HCT116 (cell line): ENCODE measurements around the gene NTNG2. TPM values are rescaled to one million over a fixed set of nuclear protein-coding genes. Genes with fewer than 3 reads are reported as not detected.

ENCODE experiments used
- ATAC-seq: fragments of 200-7000 bp; cut with Tn5 transposase; 2 replicates; pipeline ENCODE4 v1.9.1; 2020; ENCODE audit warnings: mild to moderate bottlenecking, moderate library complexity
- BruUV-seq: library from RNA; stranded (reverse); fragments of 400-500 nt; replicated peaks from 2 replicates; lab custom pipeline; 2021; lab: Mats Ljungman, UMichigan
- CTCF ChIA-PET: fragments of 300-600 bp; sonication (Branson Sonifier 250); formaldehyde crosslinking; loops from one replicate; lab custom pipeline; 2021; ENCODE audit warnings: antibody characterized with exemption; lab: Charles Lee
- POLR2A ChIA-PET: fragments of 300-600, 350-600 bp; sonication (Branson Sonifier 250); formaldehyde crosslinking; loops from one replicate; lab custom pipeline; 2021; ENCODE audit warnings: antibody characterized with exemption; lab: Charles Lee
- RAD21 ChIA-PET, 2 experiments: fragments of 300-600 bp; sonication (Branson Sonifier 250); formaldehyde crosslinking; loops; one replicate each; lab custom pipeline; 2023; ENCODE audit warnings: low total read pairs in 2 of 2; ENCODE audit not compliant: uncharacterized antibody in 2 of 2, unreplicated experiment in 2 of 2, low non-redundant PET in 1 of 2; lab: Charles Lee
- DNase-seq: peaks from one replicate; pipeline ENCODE4 v3.0.0-alpha.2; 2010; ENCODE audit warnings: low read depth, low spot score
- H2AFZ ChIP-seq: fragments of 200-600 bp; shearing (Covaris generic), sonication (generic); 2 replicates; pipeline ENCODE4 v1.6.1; 2017; ENCODE audit warnings: low read depth, mixed run types, mixed read lengths, antibody characterized with exemption, low read length; ENCODE audit not compliant: poor library complexity, severe bottlenecking
- H3K27ac ChIP-seq: 2 replicates; pipeline ENCODE4 v1.5.1; 2012; ENCODE audit warnings: low read depth, low read length
- H3K27me3 ChIP-seq: fragments of 200-600 bp; sonication (generic); 2 replicates; pipeline ENCODE4 v1.6.1; 2016; ENCODE audit warnings: mixed run types, low read length, mixed read lengths; ENCODE audit not compliant: insufficient read depth
- H3K36me3 ChIP-seq, 2 experiments: fragments of 200-500 bp in 1 of 2; fragments of 200-600 bp in 1 of 2; sonication (Bioruptor generic) in 1 of 2; sonication (generic) in 1 of 2; 2 replicates each; pipeline versions ENCODE4 v1.5.1 to v1.6.1; 2014 to 2016; ENCODE audit warnings: low read length in 2 of 2, inconsistent platforms in 1 of 2, mixed read lengths in 1 of 2, mixed run types in 1 of 2; ENCODE audit not compliant: insufficient read depth in 2 of 2, control insufficient read depth in 1 of 2
- H3K4me1 ChIP-seq, 2 experiments: fragments of 200-600 bp in 1 of 2; sonication (generic) in 1 of 2; 2 replicates each; pipeline versions ENCODE4 v1.5.1 to v1.6.1; 2012 to 2017; ENCODE audit warnings: low read length in 2 of 2, inconsistent platforms in 1 of 2, mild to moderate bottlenecking in 1 of 2, mixed read lengths in 1 of 2, mixed run types in 1 of 2, moderate library complexity in 1 of 2; ENCODE audit not compliant: insufficient read depth in 2 of 2, control insufficient read depth in 1 of 2
- H3K4me2 ChIP-seq: fragments of 200-600 bp; sonication (generic); 2 replicates; pipeline ENCODE4 v1.6.1; 2017; ENCODE audit warnings: mixed run types, low read length, mixed read lengths
- H3K4me3 ChIP-seq, 2 experiments: fragments of 200-600 bp in 1 of 2; sonication (generic) in 1 of 2; replicated peaks in 1 of 2; 2 replicates each; pipeline ENCODE4 v1.5.1; 2011 to 2016; ENCODE audit warnings: low read length in 2 of 2, control low read depth in 1 of 2, low read depth in 1 of 2, mild to moderate bottlenecking in 1 of 2, mixed read lengths in 1 of 2, mixed run types in 1 of 2
- H3K79me2 ChIP-seq: fragments of 200-600 bp; sonication (generic); 2 replicates; pipeline ENCODE4 v1.6.1; 2017; ENCODE audit warnings: mild to moderate bottlenecking, mixed run types, low read length, moderate library complexity, mixed read lengths; ENCODE audit not compliant: insufficient read depth
- H3K9ac ChIP-seq: fragments of 200-600 bp; sonication (generic); 2 replicates; pipeline ENCODE4 v1.6.1; 2016; ENCODE audit warnings: low read length, mixed read lengths
- H3K9me2 ChIP-seq: fragments of 200-600 bp; sonication (generic), shearing (Covaris generic); 2 replicates; pipeline ENCODE4 v1.6.1; 2017; ENCODE audit warnings: mixed run types, mild to moderate bottlenecking, moderate library complexity; ENCODE audit not compliant: insufficient read depth
- H3K9me3 ChIP-seq, 2 experiments: fragments of 200-500 bp in 1 of 2; fragments of 200-600 bp in 1 of 2; sonication (Bioruptor generic) in 1 of 2; sonication (generic) in 1 of 2; 2 replicates each; pipeline ENCODE4 v1.6.1; 2014 to 2017; ENCODE audit warnings: low read length in 2 of 2, mixed read lengths in 2 of 2, inconsistent platforms in 1 of 2, low read depth in 1 of 2, mild to moderate bottlenecking in 1 of 2, mixed run types in 1 of 2, moderate library complexity in 1 of 2; ENCODE audit not compliant: control insufficient read depth in 1 of 2, insufficient read depth in 1 of 2
- H4K20me1 ChIP-seq: fragments of 200-600 bp; sonication (generic), shearing (Covaris generic); 2 replicates; pipeline ENCODE4 v1.6.1; 2017; ENCODE audit warnings: mixed run types, mild to moderate bottlenecking, moderate library complexity; ENCODE audit not compliant: insufficient read depth
- ATF3 ChIP-seq: IDR thresholded peaks from 2 replicates; pipeline ENCODE4 v1.6.1; 2012
- CBX3 ChIP-seq: IDR thresholded peaks from 2 replicates; pipeline ENCODE4 v1.6.1; 2012; ENCODE audit warnings: low read depth
- CTCF ChIP-seq, 3 experiments: fragments of 200-600 bp in 1 of 3; sonication (generic) in 1 of 3; IDR thresholded peaks in 2 of 3; conservative IDR thresholded peaks in 1 of 3; 2 replicates each; pipeline ENCODE4 v1.5.1; 2012 to 2017; ENCODE audit warnings: low read depth in 2 of 3, low read length in 2 of 3, antibody characterized with exemption in 1 of 3, borderline replicate concordance in 1 of 3, control low read depth in 1 of 3, mild to moderate bottlenecking in 1 of 3, mixed read lengths in 1 of 3, mixed run types in 1 of 3, moderate library complexity in 1 of 3; ENCODE audit not compliant: insufficient read depth in 1 of 3
- EGR1 ChIP-seq: IDR thresholded peaks from 2 replicates; pipeline ENCODE4 v1.6.1; 2012; ENCODE audit warnings: low read depth
- EZH2phosphoT487 ChIP-seq: fragments of 200-600 bp; IDR thresholded peaks from 2 replicates; pipeline ENCODE4 v1.6.1; 2018; ENCODE audit warnings: antibody characterized with exemption, borderline replicate concordance
- JUND ChIP-seq: IDR thresholded peaks from 2 replicates; pipeline ENCODE4 v1.6.1; 2012
- REST ChIP-seq: IDR thresholded peaks from 2 replicates; pipeline ENCODE4 v1.6.1; 2012; ENCODE audit warnings: low read depth
- SP1 ChIP-seq: IDR thresholded peaks from 2 replicates; pipeline ENCODE4 v1.6.1; 2012; ENCODE audit warnings: low read depth
- SRF ChIP-seq: IDR thresholded peaks from 2 replicates; pipeline ENCODE4 v1.6.1; 2012; ENCODE audit warnings: low read depth
- TCF7L2 ChIP-seq: IDR thresholded peaks from 2 replicates; pipeline ENCODE4 v1.7.0; 2011; ENCODE audit warnings: borderline replicate concordance, inconsistent platforms; ENCODE audit not compliant: insufficient read depth, insufficient read length; ENCODE audit errors: extremely low read depth
- ZFX ChIP-seq: fragments of 450-650 bp; IDR thresholded peaks from 2 replicates; pipeline ENCODE4 v1.6.1; 2017
- intact Hi-C: fragments of 100-400 bp; cut with micrococcal nuclease; formaldehyde crosslinking; loops from 2 replicates; pipeline ENCODE4 v1.10.0; 2022
- total RNA-seq: library from RNA; stranded (reverse); gene quantifications from one replicate; pipeline ENCODE4 v1.2.1, GENCODE V29; 2021; ENCODE audit not compliant: unreplicated experiment

NTNG2 gene
- total RNA-seq, 1 experiment from 2014 or later: 2.5 TPM

- TF ChIP-seq REST: no peak
- TF ChIP-seq ATF3: no peak
- no peak for TF ChIP-seq CBX3
- no peak for TF ChIP-seq EGR1
- no peak for TF ChIP-seq EZH2phosphoT487
- no peak for TF ChIP-seq TCF7L2
- TF ChIP-seq ZFX: no peak
- no peak for TF ChIP-seq SRF
- no peak for TF ChIP-seq CTCF (IDR thresholded peaks at IDR 0.05 in 2 of 3, conservative IDR thresholded peaks at IDR 0.05 in 1 of 3; ENCODE audit: borderline replicate concordance in 1 of 3, insufficient read depth in 1 of 3, low read depth in 2 of 3, low read length in 2 of 3)
- TF ChIP-seq JUND: no peak
- TF ChIP-seq SP1: no peak
- Histone ChIP-seq H3K4me2 (no peak overlapping the region), H3K27ac (no peak overlapping the region)
These were observed 31.6 kb downstream of the NTNG2 start for GRCh38 chr9:132193227-132194124.

More at GRCh38 chr9:132193227-132194124, 31.6 kb downstream of the NTNG2 start:
- H3K4me3 ChIP-seq: no peak overlapping the region
- ATAC-seq: no peak
- no peaks in the 10 kb centered on the region for H3K9me2 ChIP-seq
- H3K9me3 ChIP-seq: no peaks in the 10 kb centered on the region
- BruUV-seq: no TSS peak
- DNase-seq: no peak
- RAD21 ChIA-PET: no interaction called here
- H2AFZ ChIP-seq: no peak overlapping the region
- intact Hi-C loops: no loop called here
- H3K9ac ChIP-seq: no peak overlapping the region
- POLR2A ChIA-PET: no interaction called here
- H3K4me1 ChIP-seq: no peaks in the 10 kb centered on the region
- no peaks in the 10 kb centered on the region for H3K79me2 ChIP-seq
- CTCF ChIA-PET: no interaction called here
- no peaks in the 10 kb centered on the region for H4K20me1 ChIP-seq
- H3K27me3 ChIP-seq: no peaks in the 10 kb centered on the region
- H3K36me3 ChIP-seq: no peaks in the 10 kb centered on the region
